GM18526 (cell line): ENCODE results near the gene MAP4K2.

Experiments used
- POLR2A ChIP-seq: IDR thresholded peaks from 3 replicates; pipeline ENCODE4 v1.6.1; 2011; ENCODE audit not compliant: insufficient read length; ENCODE audit errors: extremely low read depth

The MAP4K2 gene

GRCh38 chr11:64750361-64751054, 52.5 kb downstream of the MAP4K2 start:
- TF ChIP-seq POLR2A, result no peak

DNA sequence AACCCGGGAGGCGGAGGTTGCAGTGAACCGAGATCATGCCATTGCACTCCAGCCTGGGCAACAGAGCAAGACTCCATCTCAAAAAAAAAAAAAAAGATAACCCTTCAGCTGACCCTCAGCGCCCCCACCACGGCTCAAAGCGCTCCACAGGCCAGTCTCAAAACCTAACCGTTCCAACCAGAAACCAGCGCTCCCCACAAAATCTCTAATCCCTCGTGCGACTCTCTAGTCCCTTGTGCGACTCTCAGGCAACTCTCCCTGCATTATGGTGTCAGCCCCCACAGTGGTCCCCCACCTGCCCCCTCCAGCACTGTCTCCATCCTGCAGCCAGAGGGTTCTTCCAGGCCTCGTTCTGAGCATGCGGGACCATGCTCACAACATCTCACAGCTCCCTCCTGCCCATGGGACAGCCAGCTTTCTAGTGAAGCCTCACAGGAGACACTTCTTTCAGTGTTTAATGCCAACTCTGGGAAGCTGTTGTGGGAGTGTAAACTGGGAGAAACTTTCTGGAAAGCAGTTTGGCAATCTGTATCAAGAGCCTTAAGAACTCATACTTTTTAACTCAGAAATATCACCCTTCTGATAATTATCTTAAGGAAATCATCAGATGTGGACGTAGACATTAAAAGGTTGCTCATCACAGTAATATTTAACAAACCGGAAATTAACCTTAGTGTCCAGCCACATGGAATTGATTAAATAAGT, 54.9 kb downstream of the MAP4K2 start:
- no peak for TF ChIP-seq POLR2A

GRCh38 chr11:64746486-64746885, 56.5 kb downstream of the MAP4K2 start:
- no peak for TF ChIP-seq POLR2A

- TF ChIP-seq POLR2A, result no peak
These were observed 57.3 kb downstream of the MAP4K2 start for GRCh38 chr11:64745521-64746328.

DNA sequence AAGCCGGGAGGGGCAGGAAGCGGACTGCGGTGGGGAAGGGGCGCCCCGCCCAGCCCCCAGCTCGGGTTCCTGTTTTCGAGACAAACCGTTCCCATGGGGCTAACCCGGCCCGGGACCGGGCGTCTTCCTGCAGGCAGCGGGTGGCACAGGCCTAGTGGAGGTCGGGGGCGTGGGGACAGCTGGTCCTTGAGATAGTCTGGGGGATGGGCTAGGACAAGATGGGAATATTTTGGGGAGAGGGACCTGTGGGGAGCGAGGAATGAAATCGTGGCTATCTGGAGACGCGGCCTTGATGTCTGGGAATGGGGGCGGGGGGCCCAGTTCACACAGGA, 57.9 kb downstream of the MAP4K2 start:
- no peak for TF ChIP-seq POLR2A

GRCh38 chr11:64744544-64745188, 58.3 kb downstream of the MAP4K2 start:
- no peak for TF ChIP-seq POLR2A

GRCh38 chr11:64743591-64744543, 59.1 kb downstream of the MAP4K2 start, which contains the start of gene RASGRP2:
TSS of gene RASGRP2 (minus strand) at chr11:64744142. CDS start at chr11:64742866, 1,276 bp downstream.
- TF ChIP-seq POLR2A, result no peak

DNA sequence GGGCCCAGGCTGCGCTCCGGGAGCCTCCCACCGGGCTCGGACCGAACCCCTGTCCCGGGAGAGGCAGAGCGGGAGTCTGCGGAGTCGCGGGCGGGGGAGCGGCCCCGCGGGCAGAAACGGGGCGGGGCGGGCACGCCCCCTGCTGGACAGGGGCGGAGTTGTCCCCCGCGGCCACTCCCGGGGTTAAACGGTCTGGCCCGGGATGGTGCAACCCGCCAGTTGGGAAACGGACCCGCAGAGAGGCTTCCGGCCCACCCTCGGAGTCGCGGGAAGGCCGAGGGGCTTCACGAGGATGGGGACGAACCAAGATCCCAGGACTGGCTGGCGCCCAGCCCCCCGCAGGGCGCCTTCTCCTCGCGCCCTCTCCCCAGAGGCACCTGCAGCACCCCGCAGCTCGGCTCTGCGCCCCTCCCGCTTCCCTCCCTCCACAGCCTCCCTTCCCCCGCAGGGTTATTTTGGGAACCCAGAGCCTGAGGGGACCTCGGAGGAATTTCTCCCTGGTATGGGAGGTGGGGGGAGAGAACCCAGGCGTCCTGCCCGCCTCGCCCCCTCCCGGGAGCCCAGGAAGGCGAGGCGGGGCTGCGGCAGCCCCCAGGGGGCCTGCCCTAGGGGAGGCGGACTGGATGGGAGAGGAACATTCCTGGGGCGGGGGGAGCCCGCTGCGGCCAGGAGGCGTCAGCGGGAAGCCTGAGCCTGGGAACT, 60.0 kb downstream of the MAP4K2 start:
- no peak for TF ChIP-seq POLR2A

GRCh38 chr11:64742087-64742888, 60.7 kb downstream of the MAP4K2 start:
- no peak for TF ChIP-seq POLR2A

- no peak for TF ChIP-seq POLR2A
These were observed 61.5 kb downstream of the MAP4K2 start for GRCh38 chr11:64741375-64742086.

DNA sequence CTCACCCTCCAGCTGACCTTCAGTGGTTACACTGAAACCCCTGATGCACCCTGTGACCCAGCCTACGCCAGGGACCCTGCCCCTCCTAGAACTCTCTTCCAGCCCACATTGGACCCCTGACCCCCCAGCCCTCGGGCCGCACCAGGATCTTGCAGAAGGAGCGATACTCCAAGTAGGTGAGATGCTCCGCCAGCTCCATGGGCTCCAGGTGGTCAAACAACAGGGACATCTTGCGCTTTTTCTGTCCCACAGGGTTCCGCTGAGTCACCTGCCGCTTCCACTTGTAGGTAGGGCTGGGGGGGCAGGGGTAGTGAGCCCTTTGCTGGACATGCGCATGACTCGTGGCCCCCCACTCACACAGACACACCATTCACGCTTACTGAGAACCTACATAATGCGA, 63.1 kb downstream of the MAP4K2 start:
- TF ChIP-seq POLR2A, result no peak

- no peak for TF ChIP-seq POLR2A
These were observed 66.4 kb downstream of the MAP4K2 start for GRCh38 chr11:64736654-64737053.
